MM.1S (cell line): ENCODE measurements around the gene FEM1A.
"Not testable (repeated sequence)": the region's sequence is repeated elsewhere in the genome, so short reads cannot be mapped to it uniquely, and the experiment has no call there.

ENCODE experiments used
- DNase-seq: peaks from one replicate; pipeline ENCODE4 v3.0.0-alpha.2; 2015
- H2AFZ ChIP-seq: fragments of 300-600 bp; sonication (generic); 2 replicates; pipeline ENCODE4 v1.6.0; 2016; ENCODE audit warnings: antibody characterized with exemption, low read length
- H3F3A ChIP-seq: fragments of 300-600 bp; sonication (generic); 2 replicates; pipeline ENCODE4 v1.6.1; 2016; ENCODE audit warnings: mild to moderate bottlenecking, antibody characterized with exemption, low read length, moderate library complexity, mixed read lengths; ENCODE audit not compliant: insufficient read depth
- H3K27ac ChIP-seq: fragments of 300-600 bp; sonication (generic); 2 replicates; pipeline ENCODE4 v1.5.1; 2016; ENCODE audit warnings: mild to moderate bottlenecking, low read length
- H3K27me3 ChIP-seq: fragments of 300-600 bp; sonication (generic); replicated peaks from 2 replicates; pipeline ENCODE4 v1.6.0; 2016; ENCODE audit warnings: low read length; ENCODE audit not compliant: insufficient read depth
- H3K36me3 ChIP-seq: fragments of 300-600 bp; sonication (generic); replicated peaks from 2 replicates; pipeline ENCODE4 v1.6.1; 2016; ENCODE audit warnings: mild to moderate bottlenecking, low read length, mixed read lengths; ENCODE audit not compliant: insufficient read depth
- H3K4me1 ChIP-seq: fragments of 300-600 bp; sonication (generic); 2 replicates; pipeline ENCODE4 v1.6.1; 2016; ENCODE audit warnings: low read length, mixed read lengths
- H3K4me2 ChIP-seq: fragments of 300-600 bp; sonication (generic); 2 replicates; pipeline ENCODE4 v1.6.0; 2016; ENCODE audit warnings: low read depth, low read length
- H3K4me3 ChIP-seq: fragments of 300-600 bp; sonication (generic); 2 replicates; pipeline ENCODE4 v1.5.1; 2016; ENCODE audit warnings: low read length, mixed read lengths
- H3K79me2 ChIP-seq: fragments of 300-600 bp; sonication (generic); 2 replicates; pipeline ENCODE4 v1.6.1; 2016; ENCODE audit warnings: mixed run types, low read length, mixed read lengths
- H3K9ac ChIP-seq: fragments of 300-600 bp; sonication (generic); 2 replicates; pipeline ENCODE4 v1.6.1; 2016; ENCODE audit warnings: low read length, mixed read lengths
- H3K9me2 ChIP-seq: fragments of 300-600 bp; sonication (generic); replicated peaks from 2 replicates; pipeline ENCODE4 v1.6.1; 2016; ENCODE audit warnings: mild to moderate bottlenecking, low read length, mixed read lengths; ENCODE audit not compliant: insufficient read depth
- H3K9me3 ChIP-seq: fragments of 300-600 bp; sonication (generic); replicated peaks from 2 replicates; pipeline ENCODE4 v1.6.1; 2016; ENCODE audit warnings: mild to moderate bottlenecking, low read length, mixed read lengths; ENCODE audit not compliant: insufficient read depth
- H4K20me1 ChIP-seq: fragments of 300-600 bp; sonication (generic); 2 replicates; pipeline ENCODE4 v1.6.1; 2016; ENCODE audit warnings: mild to moderate bottlenecking, low read length, moderate library complexity, mixed read lengths; ENCODE audit not compliant: insufficient read depth
- EZH2 ChIP-seq: fragments of 300-600 bp; sonication (generic); optimal IDR thresholded peaks from 2 replicates; pipeline ENCODE3; 2017; ENCODE audit warnings: low read depth, mild to moderate bottlenecking, antibody characterized with exemption, low read length, mixed read lengths
- EZH2phosphoT487 ChIP-seq: fragments of 300-600 bp; sonication (generic); IDR thresholded peaks from 2 replicates; pipeline ENCODE4 v1.6.1; 2018; ENCODE audit warnings: antibody characterized with exemption, low read length
- TF ChIP-seq, protein P1 (sequence below): fragments of 300-600 bp; sonication (generic); IDR thresholded peaks from 2 replicates; pipeline ENCODE4 v1.5.1; 2016; ENCODE audit warnings: antibody characterized with exemption, low read length, mixed read lengths

The FEM1A gene

DNA sequence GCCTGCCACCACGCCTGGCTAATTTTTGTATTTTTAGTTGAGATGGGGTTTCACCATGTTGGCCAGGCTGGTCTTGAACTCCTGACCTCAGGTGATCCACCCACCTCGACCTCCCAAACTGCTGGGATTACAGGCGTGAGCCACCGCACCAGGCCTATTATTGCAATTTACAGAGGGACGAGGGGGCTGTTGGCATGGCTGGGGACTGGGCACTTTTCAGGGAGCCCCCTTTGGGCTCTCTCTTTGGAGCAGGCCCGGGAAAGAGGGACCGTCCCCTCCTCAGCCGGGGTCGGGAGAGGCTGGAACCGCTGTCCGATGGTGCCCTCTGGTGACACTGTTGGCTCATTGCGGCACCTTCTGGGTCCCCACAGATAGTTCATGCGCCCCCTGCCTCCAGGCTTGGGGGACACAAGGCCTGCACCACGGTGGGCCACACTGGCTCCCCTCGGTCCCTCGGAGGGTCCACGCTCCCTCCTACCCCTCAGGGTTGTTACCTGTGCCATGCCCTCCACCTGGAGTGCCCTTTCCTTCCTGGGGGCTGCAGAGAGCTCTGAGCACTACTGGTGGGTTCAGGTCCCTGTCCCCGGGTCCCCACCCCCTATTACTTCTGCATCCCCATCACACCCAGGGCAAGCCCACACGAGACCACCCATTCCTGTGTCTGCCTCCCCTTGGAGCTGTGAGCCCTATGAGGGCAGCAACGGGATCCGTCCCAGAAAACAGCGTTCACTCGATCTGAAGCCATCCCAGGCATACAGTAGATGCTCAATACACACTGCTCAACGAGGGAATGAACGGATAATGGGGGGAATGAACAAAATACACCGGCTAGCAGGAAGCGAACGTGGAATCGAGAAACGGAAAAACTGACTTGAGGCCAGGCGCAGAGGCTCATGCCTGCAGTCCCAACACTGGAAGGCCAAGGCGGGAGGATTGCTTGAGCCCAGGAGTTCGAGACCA lies 12.5 kb downstream of the FEM1A start:
- Histone ChIP-seq H3K4me1 (no peaks in the 10 kb centered on the region), H3K9me3 (no peaks in the 10 kb centered on the region), H3K9ac (no peak overlapping the region), H3K79me2 (no peaks in the 10 kb centered on the region), H3K27me3 (no peaks in the 10 kb centered on the region), H3K9me2 (no peaks in the 10 kb centered on the region), H4K20me1 (no peaks in the 10 kb centered on the region), H3K27ac (no peak overlapping the region), H3K4me2 (no peak overlapping the region), H3K4me3 (no peak overlapping the region), H3K36me3 (no peaks in the 10 kb centered on the region), H2AFZ (no peak overlapping the region), H3F3A (peaks cover 6% of the 10 kb centered on the region)
- DNase-seq = peak; percentile 67
- TF ChIP-seq, protein P1, sequence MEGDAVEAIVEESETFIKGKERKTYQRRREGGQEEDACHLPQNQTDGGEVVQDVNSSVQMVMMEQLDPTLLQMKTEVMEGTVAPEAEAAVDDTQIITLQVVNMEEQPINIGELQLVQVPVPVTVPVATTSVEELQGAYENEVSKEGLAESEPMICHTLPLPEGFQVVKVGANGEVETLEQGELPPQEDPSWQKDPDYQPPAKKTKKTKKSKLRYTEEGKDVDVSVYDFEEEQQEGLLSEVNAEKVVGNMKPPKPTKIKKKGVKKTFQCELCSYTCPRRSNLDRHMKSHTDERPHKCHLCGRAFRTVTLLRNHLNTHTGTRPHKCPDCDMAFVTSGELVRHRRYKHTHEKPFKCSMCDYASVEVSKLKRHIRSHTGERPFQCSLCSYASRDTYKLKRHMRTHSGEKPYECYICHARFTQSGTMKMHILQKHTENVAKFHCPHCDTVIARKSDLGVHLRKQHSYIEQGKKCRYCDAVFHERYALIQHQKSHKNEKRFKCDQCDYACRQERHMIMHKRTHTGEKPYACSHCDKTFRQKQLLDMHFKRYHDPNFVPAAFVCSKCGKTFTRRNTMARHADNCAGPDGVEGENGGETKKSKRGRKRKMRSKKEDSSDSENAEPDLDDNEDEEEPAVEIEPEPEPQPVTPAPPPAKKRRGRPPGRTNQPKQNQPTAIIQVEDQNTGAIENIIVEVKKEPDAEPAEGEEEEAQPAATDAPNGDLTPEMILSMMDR = peak; percentile 95
- TF ChIP-seq EZH2 = no peak

DNA sequence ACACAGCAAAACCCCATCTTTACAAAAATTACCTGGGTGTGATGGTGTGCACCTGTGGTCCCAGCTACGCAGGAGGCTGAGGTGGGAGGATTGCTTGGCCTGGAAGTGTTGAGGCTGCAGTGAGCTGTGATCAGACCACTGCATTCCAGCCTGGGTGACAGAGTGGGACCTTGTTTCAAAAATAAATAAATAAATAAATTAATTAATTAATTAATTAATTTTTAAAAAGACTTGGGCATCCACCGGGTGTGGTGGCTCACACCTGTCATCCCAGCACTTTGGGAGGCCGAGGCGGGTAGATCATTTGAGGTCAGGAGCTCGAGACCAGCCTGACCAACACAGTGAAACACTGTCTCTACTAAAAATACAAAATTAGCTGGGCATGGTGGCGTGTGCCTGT lies 13.6 kb downstream of the FEM1A start:
- DNase-seq, H3K4me2 ChIP-seq, H3F3A ChIP-seq, H3K79me2 ChIP-seq, H3K9me3 ChIP-seq, H3K36me3 ChIP-seq, H3K4me1 ChIP-seq, H3K27me3 ChIP-seq, H2AFZ ChIP-seq, H4K20me1 ChIP-seq, H3K9ac ChIP-seq, H3K27ac ChIP-seq, H3K4me3 ChIP-seq, H3K9me2 ChIP-seq: not testable (repeated sequence)

DNA sequence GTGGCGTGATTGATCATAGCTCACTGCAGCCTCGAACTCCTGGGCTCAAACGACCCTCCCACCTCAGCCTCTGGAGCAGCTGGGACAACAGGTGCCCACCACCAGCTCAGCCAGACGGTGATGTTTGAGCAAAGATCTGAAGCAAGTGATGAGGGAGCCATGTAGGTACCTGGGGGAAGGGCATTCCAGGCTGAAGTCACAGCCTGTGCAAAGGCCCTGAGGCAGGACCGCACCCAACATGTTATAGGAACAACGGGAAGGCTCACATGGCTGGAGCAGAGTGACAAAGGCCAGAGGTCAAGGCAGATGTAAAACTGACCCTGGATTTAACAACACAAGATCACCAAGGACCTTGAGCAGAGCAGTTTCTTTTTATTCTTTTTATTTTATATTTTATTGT lies 14.8 kb downstream of the FEM1A start:
- no peaks in the 10 kb centered on the region for H3K4me1 ChIP-seq
- H2AFZ ChIP-seq = no peak overlapping the region
- DNase-seq = no peak
- no peaks in the 10 kb centered on the region for H3K27me3 ChIP-seq
- H3K4me3 ChIP-seq = no peak overlapping the region
- no peaks in the 10 kb centered on the region for H3K9me2 ChIP-seq
- TF ChIP-seq EZH2 (no peak), EZH2phosphoT487 (no peak)
- TF ChIP-seq, protein P1 = no peak
- H3F3A ChIP-seq = no peaks in the 10 kb centered on the region
- no peaks in the 10 kb centered on the region for H3K79me2 ChIP-seq
- no peak overlapping the region for H3K9ac ChIP-seq
- no peaks in the 10 kb centered on the region for H3K36me3 ChIP-seq
- H3K27ac ChIP-seq = no peak overlapping the region
- H3K4me2 ChIP-seq = no peak overlapping the region
- H3K9me3 ChIP-seq = no peaks in the 10 kb centered on the region
- no peaks in the 10 kb centered on the region for H4K20me1 ChIP-seq

DNA sequence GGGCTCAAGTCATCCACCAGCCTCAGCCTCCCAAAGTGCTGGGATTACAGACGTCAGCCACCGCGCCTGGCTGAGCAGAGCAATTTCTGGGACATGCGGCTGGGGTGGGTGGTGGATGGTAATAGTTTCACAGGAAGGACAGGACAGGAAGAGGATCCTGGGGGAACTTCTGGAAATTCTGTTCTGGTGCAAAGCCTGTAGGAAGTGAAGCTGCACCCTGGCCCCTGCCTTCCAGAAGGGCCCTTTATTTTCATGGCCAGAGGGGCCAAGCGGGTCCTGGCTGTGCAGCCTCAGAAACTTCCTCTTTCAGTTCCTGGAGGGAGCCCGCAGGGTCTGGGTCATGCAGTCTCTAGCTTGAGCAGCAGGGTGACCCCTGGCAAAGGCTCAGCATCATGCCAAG lies 15.7 kb downstream of the FEM1A start:
- H3K4me3 ChIP-seq = no peak overlapping the region
- no peaks in the 10 kb centered on the region for H3F3A ChIP-seq
- H3K79me2 ChIP-seq = no peaks in the 10 kb centered on the region
- H3K36me3 ChIP-seq = no peaks in the 10 kb centered on the region
- H2AFZ ChIP-seq = no peak overlapping the region
- TF ChIP-seq, protein P1 = no peak
- TF ChIP-seq EZH2 (no peak), EZH2phosphoT487 (no peak)
- H3K9ac ChIP-seq = no peak overlapping the region
- H3K9me3 ChIP-seq = no peaks in the 10 kb centered on the region
- H3K4me2 ChIP-seq = no peak overlapping the region
- H3K9me2 ChIP-seq = no peaks in the 10 kb centered on the region
- no peaks in the 10 kb centered on the region for H3K4me1 ChIP-seq
- DNase-seq = no peak
- no peak overlapping the region for H3K27ac ChIP-seq
- no peaks in the 10 kb centered on the region for H3K27me3 ChIP-seq
- no peaks in the 10 kb centered on the region for H4K20me1 ChIP-seq
